T47D (cell line): ENCODE results near the gene UBE2R2.
"Not testable (repeated sequence)": the region's sequence is repeated elsewhere in the genome, so short reads cannot be mapped to it uniquely, and the experiment has no call there.

ENCODE experiments used
- DNase-seq, 2 experiments: peaks; one replicate each; pipeline versions ENCODE4 v3.0.0 to v3.0.0-alpha.2; 2011 to 2012; ENCODE audit warnings: low read depth in 1 of 2, low spot score in 1 of 2
- JUND ChIP-seq: IDR thresholded peaks from 2 replicates; pipeline ENCODE4 v1.6.1; 2012; ENCODE audit warnings: low read depth
- in situ Hi-C: cut with HindIII; loops from 2 replicates; pipeline ENCODE4 v1.10.0; 2016; ENCODE audit warnings: low sequenced_read_pairs, low pct_unique_long_range_greater_than_20kb

Gene UBE2R2

GRCh38 chr9:33816327-33817252 is at the start of gene UBE2R2:
TSS of gene UBE2R2 (plus strand) at chr9:33817160. CDS start at chr9:33817758, 598 bp downstream.
- in situ Hi-C loops, result no loop called here

GRCh38 chr9:33770156-33770880 is 46.6 kb upstream of the UBE2R2 start:
- in situ Hi-C loops, DNase-seq: not testable (repeated sequence)

More at GRCh38 chr9:33816327-33817252, at the start of gene UBE2R2:
- DNase-seq, result peak; percentile 85 to 95
- TF ChIP-seq JUND, result no peak

GRCh38 chr9:33773135-33773534 is 43.8 kb upstream of the UBE2R2 start:
- in situ Hi-C loops, DNase-seq: not testable (repeated sequence)

GRCh38 chr9:33774074-33774659 is 42.8 kb upstream of the UBE2R2 start:
- in situ Hi-C loops, DNase-seq: not testable (repeated sequence)

GRCh38 chr9:33776578-33776977 is 40.4 kb upstream of the UBE2R2 start:
- no peak for DNase-seq
- TF ChIP-seq JUND, result no peak
- in situ Hi-C loops, result no loop called here

- in situ Hi-C loops, result no loop called here
- peak; percentile 6 to 60 for DNase-seq
- no peak for TF ChIP-seq JUND
These were observed 38.1 kb upstream of the UBE2R2 start for GRCh38 chr9:33778700-33779351.

- DNase-seq, result peak in 1 of 2 experiments; percentile 21
- TF ChIP-seq JUND, result no peak
These were observed 36.7 kb upstream of the UBE2R2 start for GRCh38 chr9:33780276-33780675.

GRCh38 chr9:33781736-33782135 is 35.2 kb upstream of the UBE2R2 start:
- no peak for DNase-seq
- no peak for TF ChIP-seq JUND
- in situ Hi-C loops, result no loop called here

More at GRCh38 chr9:33780276-33780675, 36.7 kb upstream of the UBE2R2 start:
- in situ Hi-C loops, result no loop called here

- no peak for TF ChIP-seq JUND
- no peak for DNase-seq
- in situ Hi-C loops, result no loop called here
These were observed 34.4 kb upstream of the UBE2R2 start for GRCh38 chr9:33782395-33783152.

- TF ChIP-seq JUND, result no peak
- peak in 1 of 2 experiments; percentile 72 for DNase-seq
These were observed 31.0 kb upstream of the UBE2R2 start for GRCh38 chr9:33785914-33786313.

GRCh38 chr9:33786681-33787080 is 30.3 kb upstream of the UBE2R2 start:
- TF ChIP-seq JUND, result no peak
- in situ Hi-C loops, result no loop called here
- no peak for DNase-seq

More at GRCh38 chr9:33785914-33786313, 31.0 kb upstream of the UBE2R2 start:
- in situ Hi-C loops, result no loop called here

GRCh38 chr9:33787839-33788238 is 29.1 kb upstream of the UBE2R2 start:
- in situ Hi-C loops, result no loop called here
- DNase-seq, result no peak
- no peak for TF ChIP-seq JUND

- in situ Hi-C loops, DNase-seq: not testable (repeated sequence)
These were observed 27.5 kb upstream of the UBE2R2 start for GRCh38 chr9:33789429-33789828.
